ENCODE results near the gene PPM1J.

PPM1J gene

GRCh38 chr1:112702420-112703261 lies 12.5 kb downstream of the PPM1J start:
- no peak for DNase-seq

DNA sequence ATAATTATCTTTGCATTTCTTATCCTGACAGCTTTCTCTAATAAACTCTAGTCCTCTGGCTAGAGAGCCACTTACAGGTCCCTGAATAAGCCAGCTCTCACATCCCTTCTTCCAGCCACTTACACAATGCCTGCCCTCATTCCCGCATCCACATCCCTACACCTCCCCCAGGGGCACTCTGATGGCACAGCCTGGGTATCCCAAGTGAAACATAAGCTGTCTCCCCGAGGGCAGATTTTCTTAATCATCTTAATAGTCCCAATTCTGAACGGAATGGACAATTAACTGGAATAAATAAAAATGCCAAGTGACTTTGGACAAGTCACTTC lies 13.1 kb downstream of the PPM1J start:
- DNase-seq = no peak

GRCh38 chr1:112701227-112702066 lies 13.7 kb downstream of the PPM1J start:
- DNase-seq = no peak

DNA sequence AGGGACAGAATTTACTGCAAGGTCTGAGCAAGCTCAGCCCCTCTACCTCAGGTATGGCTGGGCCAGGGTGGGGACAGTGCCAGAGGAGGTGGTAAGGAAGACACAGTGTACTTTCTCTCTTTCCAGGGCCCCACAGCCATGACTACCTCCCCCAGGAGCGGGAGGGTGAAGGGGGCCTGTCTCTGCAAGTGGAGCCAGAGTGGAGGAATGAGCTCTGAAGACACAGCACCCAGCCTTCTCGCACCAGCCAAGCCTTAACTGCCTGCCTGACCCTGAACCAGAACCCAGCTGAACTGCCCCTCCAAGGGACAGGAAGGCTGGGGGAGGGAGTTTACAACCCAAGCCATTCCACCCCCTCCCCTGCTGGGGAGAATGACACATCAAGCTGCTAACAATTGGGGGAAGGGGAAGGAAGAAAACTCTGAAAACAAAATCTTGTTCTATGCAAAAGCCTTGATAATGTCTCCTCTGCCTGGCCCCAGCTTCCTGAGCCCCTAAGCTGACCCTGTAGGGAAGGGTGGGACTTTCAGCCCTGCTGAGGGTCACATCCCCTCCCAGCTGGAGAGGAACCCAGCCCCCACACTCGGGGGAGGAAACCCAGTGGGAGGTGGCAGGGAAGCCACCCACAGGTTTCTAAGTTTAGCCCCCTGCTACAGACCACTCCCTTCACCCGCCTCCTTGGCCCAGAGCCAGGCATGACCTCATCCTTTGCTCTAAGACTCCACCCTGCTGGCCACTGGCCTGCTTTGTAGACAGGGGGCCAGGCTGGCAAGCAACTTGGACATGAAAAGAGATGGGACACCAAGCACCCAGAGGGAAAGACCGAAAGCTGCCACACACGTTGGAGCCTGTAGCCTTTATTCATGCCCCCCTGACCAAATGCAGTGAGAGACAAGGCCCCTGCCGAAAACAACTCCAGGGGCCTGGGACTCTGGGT lies 14.6 kb downstream of the PPM1J start:
- DNase-seq = peak; percentile 85

DNA sequence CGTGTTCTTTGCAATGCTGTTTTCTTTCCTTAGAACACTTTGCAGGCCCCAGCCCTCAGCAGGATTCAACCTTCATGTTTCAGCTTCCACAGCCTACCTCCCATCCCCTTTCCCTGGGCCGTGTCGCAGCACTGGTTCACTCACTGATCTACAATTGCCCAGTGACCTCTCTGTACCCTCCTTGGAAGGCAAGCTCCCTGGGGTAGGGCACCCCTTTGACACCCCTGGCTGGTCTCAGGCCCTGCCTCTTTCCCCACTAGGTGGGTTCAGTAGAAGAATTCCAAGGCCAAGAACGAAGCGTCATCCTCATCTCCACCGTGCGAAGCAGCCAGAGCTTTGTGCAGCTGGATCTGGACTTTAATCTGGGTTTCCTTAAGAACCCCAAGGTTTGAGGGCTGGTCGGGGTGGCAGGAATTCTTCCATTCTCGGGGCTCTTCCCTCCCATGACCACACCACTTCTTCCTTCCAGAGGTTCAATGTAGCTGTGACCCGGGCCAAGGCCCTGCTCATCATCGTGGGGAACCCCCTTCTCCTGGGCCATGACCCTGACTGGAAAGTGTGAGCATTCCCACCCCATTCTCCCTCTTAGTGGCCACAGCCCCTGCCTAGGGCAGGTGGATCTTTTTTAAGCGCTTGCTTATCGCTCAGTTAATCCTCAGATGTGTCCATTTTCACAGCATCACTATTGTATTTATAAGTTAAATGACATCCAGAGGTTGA lies 15.5 kb downstream of the PPM1J start:
- no peak for DNase-seq

DNA sequence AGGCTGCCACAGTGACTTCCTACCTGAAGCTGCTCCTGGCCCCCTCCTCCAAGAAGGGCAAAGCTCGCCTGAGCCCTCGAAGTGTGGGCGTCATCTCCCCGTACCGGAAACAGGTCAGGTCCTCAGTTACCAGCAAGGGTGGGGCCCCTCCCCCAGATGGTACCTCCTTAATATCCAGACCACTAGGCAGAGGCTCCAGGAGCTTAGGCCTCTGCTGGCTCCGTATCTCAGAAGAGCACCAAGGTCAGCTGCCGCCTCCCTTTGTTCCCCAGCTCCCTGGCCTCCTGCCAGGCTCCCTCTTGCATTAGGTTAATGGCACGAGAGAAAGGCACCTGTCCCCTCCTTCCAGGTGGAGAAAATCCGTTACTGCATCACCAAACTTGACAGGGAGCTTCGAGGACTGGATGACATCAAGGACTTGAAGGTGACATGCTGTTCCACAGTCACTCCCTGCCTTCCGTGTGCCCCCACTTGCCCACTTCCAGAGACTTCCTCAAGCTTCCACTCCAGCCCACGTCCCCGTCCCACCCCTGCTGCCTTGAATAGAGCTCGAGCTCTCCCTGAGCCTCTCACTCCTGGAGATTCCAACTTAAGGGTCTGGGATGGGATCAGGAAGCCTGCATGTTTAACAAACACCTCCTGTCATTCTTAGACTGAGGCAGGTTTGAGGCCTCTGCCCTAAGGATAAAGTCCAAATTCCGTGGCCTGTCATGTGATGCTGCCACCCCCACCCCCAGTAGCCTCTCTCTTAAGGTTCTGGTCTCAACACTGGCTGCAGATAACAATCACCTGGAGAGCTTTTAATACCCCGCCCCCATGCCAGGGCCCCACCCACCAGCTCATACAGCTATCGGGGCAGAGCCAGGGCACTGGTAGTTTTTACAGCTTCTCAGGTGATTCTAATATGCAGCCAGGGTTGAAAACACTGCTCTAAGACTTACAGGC lies 16.5 kb downstream of the PPM1J start:
- DNase-seq = no peak

- DNase-seq = no peak
Observed at GRCh38 chr1:112697781-112698201, 17.3 kb downstream of the PPM1J start.

GRCh38 chr1:112696578-112697314 lies 18.4 kb downstream of the PPM1J start:
- no peak for DNase-seq

DNA sequence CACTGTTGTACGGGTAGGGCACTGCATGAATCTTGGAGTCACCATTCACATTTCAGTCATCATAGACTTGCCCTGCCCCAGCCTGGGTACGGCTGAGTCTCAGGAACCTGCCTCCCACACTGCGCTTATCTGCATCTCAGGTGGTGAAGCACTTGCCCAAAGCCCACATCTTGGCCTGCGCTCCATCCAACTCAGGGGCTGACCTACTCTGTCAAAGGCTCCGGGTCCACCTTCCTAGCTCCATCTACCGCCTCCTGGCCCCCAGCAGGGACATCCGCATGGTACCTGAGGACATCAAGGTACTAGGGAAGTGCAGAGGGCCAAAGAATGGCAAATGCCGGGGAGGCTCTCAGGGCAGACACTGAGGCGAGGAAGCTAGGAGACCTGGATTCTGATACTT lies 19.9 kb downstream of the PPM1J start:
- no peak for DNase-seq

DNA sequence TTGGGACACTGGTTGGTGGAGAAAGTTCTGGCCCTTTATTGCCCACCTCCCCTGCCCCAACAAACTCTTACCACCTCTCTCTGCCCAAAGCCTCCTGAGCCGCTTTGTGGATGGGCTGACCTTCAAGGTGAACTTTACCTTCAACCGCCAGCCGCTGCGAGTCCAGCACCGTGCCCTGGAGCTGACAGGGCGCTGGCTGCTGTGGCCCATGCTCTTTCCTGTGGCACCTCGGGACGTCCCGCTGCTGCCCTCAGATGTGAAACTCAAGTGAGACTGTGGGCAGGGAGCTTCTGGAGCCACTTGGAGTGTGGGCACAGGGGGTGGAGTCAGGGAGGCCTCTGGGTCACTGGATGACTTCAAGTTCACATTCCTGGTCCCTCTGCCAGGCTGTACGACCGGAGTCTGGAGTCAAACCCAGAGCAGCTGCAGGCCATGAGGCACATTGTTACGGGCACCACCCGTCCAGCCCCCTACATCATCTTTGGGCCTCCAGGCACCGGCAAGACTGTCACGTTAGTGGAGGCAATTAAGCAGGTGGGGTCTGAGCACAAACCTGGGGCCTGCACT lies 20.7 kb downstream of the PPM1J start:
- DNase-seq = no peak

- DNase-seq = no peak
Observed at GRCh38 chr1:112693821-112694220, 21.3 kb downstream of the PPM1J start.

- DNase-seq = no peak
Observed at GRCh38 chr1:112692681-112693080, 22.5 kb downstream of the PPM1J start.

GRCh38 chr1:112689842-112690237 lies 25.3 kb downstream of the PPM1J start:
- DNase-seq = no peak

DNA sequence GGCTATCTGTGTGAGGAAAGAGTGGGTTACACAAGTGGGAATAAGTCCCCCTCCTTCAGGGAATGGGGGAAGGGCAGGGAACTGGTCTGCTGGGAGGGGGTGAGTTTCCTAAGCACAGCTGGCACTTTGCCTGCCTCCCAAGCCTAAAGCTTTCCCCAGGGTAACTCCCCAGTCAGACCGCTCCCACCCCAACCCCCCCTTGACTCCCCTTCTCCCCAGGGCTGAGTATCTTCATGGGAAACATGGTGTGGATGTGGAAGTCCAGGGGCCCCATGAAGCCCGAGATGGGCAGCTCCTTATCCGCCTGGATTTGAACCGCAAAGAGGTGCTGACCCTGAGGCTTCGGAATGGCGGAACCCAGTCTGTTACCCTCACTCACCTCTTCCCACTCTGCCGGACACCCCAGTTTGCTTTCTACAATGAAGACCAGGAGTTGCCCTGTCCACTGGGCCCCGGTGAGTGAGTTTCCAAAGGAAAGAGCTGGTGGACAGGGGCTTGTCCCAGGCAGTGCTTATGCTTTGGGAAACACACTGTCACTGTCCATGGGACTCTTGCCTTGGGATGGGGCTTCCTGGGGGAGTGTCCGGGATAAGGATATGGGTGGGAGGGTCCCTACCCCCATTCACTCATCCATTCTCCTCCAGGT lies 25.8 kb downstream of the PPM1J start:
- DNase-seq = no peak

GRCh38 chr1:112688781-112689193 lies 26.3 kb downstream of the PPM1J start:
- DNase-seq = no peak

- no peak for DNase-seq
Observed at GRCh38 chr1:112687785-112688496, 27.2 kb downstream of the PPM1J start.

- DNase-seq = no peak
Observed at GRCh38 chr1:112687361-112687760, 27.8 kb downstream of the PPM1J start.

DNA sequence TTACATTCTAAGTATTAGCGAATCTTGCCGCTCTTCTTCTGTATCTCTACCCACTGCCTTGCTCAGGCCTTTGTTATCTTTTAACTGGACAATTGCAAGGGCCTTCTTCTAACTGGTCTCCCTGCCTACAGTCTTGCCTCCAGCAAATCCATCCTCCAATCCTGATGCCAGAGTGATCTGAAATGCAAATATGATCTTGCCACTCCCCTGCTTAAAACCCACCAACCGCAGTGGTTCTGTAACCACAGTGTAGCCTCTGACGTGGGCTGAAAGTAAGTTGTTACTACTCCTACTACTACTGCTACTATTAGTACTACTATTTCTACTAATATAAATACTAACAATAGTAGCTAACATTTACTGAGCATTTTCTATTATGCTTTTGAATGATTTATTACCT lies 28.3 kb downstream of the PPM1J start:
- DNase-seq = no peak

GRCh38 chr1:112686417-112686816 lies 28.7 kb downstream of the PPM1J start:
- DNase-seq = no peak
